ENCODE measurements around the gene RAE1. TPM values are rescaled to one million over a fixed set of nuclear protein-coding genes. Genes with fewer than 3 reads are reported as not detected.
A peak's percentile ranks its signal among the peaks of the same experiment; 100 is the strongest.

The RAE1 gene
- total RNA-seq, 1 experiment from 2014 or later, result 64.1 TPM

- Mint-ChIP-seq H3K27ac (ENCODE audit: unreplicated experiment) (no peak overlapping the region), H3K4me1 (ENCODE audit: low read depth, unreplicated experiment) (no peaks in the 10 kb centered on the region), H3K9me3 (ENCODE audit: low read depth, unreplicated experiment) (no peaks in the 10 kb centered on the region), H3K27me3 (ENCODE audit: unreplicated experiment) (peaks cover 98% of the 10 kb centered on the region), H3K4me3 (ENCODE audit: low read depth, unreplicated experiment) (no peak overlapping the region), H3K36me3 (ENCODE audit: insufficient read depth, unreplicated experiment) (no peaks in the 10 kb centered on the region)
- intact Hi-C loops (cut with micrococcal nuclease; ENCODE audit: unreplicated experiment), result no loop called here
- no TSS peak for BruUV-seq (replicated peaks)
- CTCF ChIA-PET, result no interaction called here
- TF ChIP-seq CTCF (IDR thresholded peaks at IDR 0.05; ENCODE audit: unreplicated experiment), result no peak
- DNase-seq, result no peak
Observed at GRCh38 chr20:57327820-57328219, 23.2 kb upstream of the RAE1 start.

- peaks cover 82% of the 10 kb centered on the region for H3K27me3 Mint-ChIP-seq (ENCODE audit: unreplicated experiment)
- intact Hi-C loops (cut with micrococcal nuclease; ENCODE audit: unreplicated experiment), result loop anchor here (5.0 kb wide), 1 partner anchor 237 kb away; no protein-coding TSS in a partner anchor
Observed at GRCh38 chr20:57329608-57330221, 21.3 kb upstream of the RAE1 start, which contains the start of gene SPO11. TSS of gene SPO11 (plus strand) at chr20:57329803. CDS start at chr20:57329868, 65 bp downstream.

GRCh38 chr20:57330998-57331397 is 20.1 kb upstream of the RAE1 start:
- H3K27ac Mint-ChIP-seq (ENCODE audit: unreplicated experiment), result no peak overlapping the region
- no peaks in the 10 kb centered on the region for H3K4me1 Mint-ChIP-seq (ENCODE audit: low read depth, unreplicated experiment)
- no peak for DNase-seq
- peaks cover 82% of the 10 kb centered on the region for H3K27me3 Mint-ChIP-seq (ENCODE audit: unreplicated experiment)
- no TSS peak for BruUV-seq (replicated peaks)
- CTCF ChIA-PET, result interaction anchor here (0.7 kb wide), 1 partner anchor 154 kb away, joined by 3 read pairs; no protein-coding TSS in a partner anchor
- intact Hi-C loops (cut with micrococcal nuclease; ENCODE audit: unreplicated experiment), result loop anchor here (5.0 kb wide), 1 partner anchor 239 kb away; no protein-coding TSS in a partner anchor
- no peaks in the 10 kb centered on the region for H3K9me3 Mint-ChIP-seq (ENCODE audit: low read depth, unreplicated experiment)
- no peak overlapping the region for H3K4me3 Mint-ChIP-seq (ENCODE audit: low read depth, unreplicated experiment)
- H3K36me3 Mint-ChIP-seq (ENCODE audit: insufficient read depth, unreplicated experiment), result no peaks in the 10 kb centered on the region
- TF ChIP-seq CTCF (IDR thresholded peaks at IDR 0.05; ENCODE audit: unreplicated experiment), result no peak

More at GRCh38 chr20:57329608-57330221, 21.3 kb upstream of the RAE1 start, which contains the start of gene SPO11:
- CTCF ChIA-PET, result interaction anchor here (0.8 kb wide), 1 partner anchor 105 kb away, joined by 4 read pairs; no protein-coding TSS in a partner anchor
- no peak for DNase-seq
- no TSS peak for BruUV-seq (replicated peaks)
- no peaks in the 10 kb centered on the region for H3K4me1 Mint-ChIP-seq (ENCODE audit: low read depth, unreplicated experiment)
- H3K9me3 Mint-ChIP-seq (ENCODE audit: low read depth, unreplicated experiment), result no peaks in the 10 kb centered on the region
- no peak for TF ChIP-seq CTCF (IDR thresholded peaks at IDR 0.05; ENCODE audit: unreplicated experiment)
- H3K4me3 Mint-ChIP-seq (ENCODE audit: low read depth, unreplicated experiment), result no peak within 1 kb of the TSS
- H3K27ac Mint-ChIP-seq (ENCODE audit: unreplicated experiment), result no peak within 1 kb of the TSS
- H3K36me3 Mint-ChIP-seq (ENCODE audit: insufficient read depth, unreplicated experiment), result no peaks in the 10 kb centered on the region

GRCh38 chr20:57332105-57333089 is 18.7 kb upstream of the RAE1 start:
- no peaks in the 10 kb centered on the region for H3K9me3 Mint-ChIP-seq (ENCODE audit: low read depth, unreplicated experiment)
- peak; percentile 27 for TF ChIP-seq CTCF (IDR thresholded peaks at IDR 0.05; ENCODE audit: unreplicated experiment)
- DNase-seq, result no peak
- intact Hi-C loops (cut with micrococcal nuclease; ENCODE audit: unreplicated experiment), result loop anchor here (5.0 kb wide), 1 partner anchor 240 kb away; no protein-coding TSS in a partner anchor
- BruUV-seq (replicated peaks), result no TSS peak
- H3K4me3 Mint-ChIP-seq (ENCODE audit: low read depth, unreplicated experiment), result no peak overlapping the region
- no peaks in the 10 kb centered on the region for H3K36me3 Mint-ChIP-seq (ENCODE audit: insufficient read depth, unreplicated experiment)
- no peaks in the 10 kb centered on the region for H3K4me1 Mint-ChIP-seq (ENCODE audit: low read depth, unreplicated experiment)
- H3K27ac Mint-ChIP-seq (ENCODE audit: unreplicated experiment), result no peak overlapping the region
- CTCF ChIA-PET, result interaction anchor here (0.6 to 2.8 kb wide), 5 partner anchors 17 to 247 kb away, joined by 3 to 35 read pairs (median 4); no protein-coding TSS in a partner anchor
- H3K27me3 Mint-ChIP-seq (ENCODE audit: unreplicated experiment), result peaks cover 82% of the 10 kb centered on the region
